ENCODE data around the gene TASOR2.

TASOR2 gene

GRCh38 chr10:5730766-5731165 is 46.1 kb downstream of the TASOR2 start:
- DNase-seq (ENCODE audit: low spot score): no peak
- no peak for TF ChIP-seq CTCF (IDR thresholded peaks at IDR 0.05; ENCODE audit: extremely low read depth, missing control alignments)

- TF ChIP-seq CTCF (IDR thresholded peaks at IDR 0.05; ENCODE audit: extremely low read depth, missing control alignments): no peak
- no peak for DNase-seq (ENCODE audit: low spot score)
Observed at GRCh38 chr10:5731559-5731958, 46.9 kb downstream of the TASOR2 start.

DNA sequence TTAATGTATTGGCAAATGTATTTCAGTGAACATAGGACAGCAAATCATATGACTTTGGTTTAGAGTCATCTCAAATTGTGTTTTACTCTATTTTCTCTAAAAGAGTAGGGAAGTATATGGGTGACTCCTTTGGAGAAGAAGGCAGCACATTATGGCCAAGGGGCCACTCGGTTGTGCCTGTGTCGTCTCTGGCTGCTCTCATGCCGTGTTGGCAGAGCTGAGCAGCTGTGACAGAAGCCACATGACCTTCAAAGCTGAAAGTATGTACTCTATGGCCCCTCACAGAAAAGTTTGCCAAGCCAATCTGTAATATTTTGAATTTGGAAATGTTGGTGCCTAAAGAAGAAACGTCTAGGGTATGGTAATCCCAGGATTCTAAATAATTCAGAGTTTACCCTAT is 47.5 kb downstream of the TASOR2 start:
- no peak for TF ChIP-seq CTCF (IDR thresholded peaks at IDR 0.05; ENCODE audit: extremely low read depth, missing control alignments)
- no peak for DNase-seq (ENCODE audit: low spot score)

Data from GM20000 (cell line).